ENCODE data around the gene HNF4A. TPM values are rescaled to one million over a fixed set of nuclear protein-coding genes. Genes with fewer than 3 reads are reported as not detected.

The HNF4A gene
- total and polyA plus RNA-seq, 2 of the 13 experiments (the other 11 are each of a cell fraction or from before 2014, with no cell fraction given): 80.9 to 169 TPM

DNA sequence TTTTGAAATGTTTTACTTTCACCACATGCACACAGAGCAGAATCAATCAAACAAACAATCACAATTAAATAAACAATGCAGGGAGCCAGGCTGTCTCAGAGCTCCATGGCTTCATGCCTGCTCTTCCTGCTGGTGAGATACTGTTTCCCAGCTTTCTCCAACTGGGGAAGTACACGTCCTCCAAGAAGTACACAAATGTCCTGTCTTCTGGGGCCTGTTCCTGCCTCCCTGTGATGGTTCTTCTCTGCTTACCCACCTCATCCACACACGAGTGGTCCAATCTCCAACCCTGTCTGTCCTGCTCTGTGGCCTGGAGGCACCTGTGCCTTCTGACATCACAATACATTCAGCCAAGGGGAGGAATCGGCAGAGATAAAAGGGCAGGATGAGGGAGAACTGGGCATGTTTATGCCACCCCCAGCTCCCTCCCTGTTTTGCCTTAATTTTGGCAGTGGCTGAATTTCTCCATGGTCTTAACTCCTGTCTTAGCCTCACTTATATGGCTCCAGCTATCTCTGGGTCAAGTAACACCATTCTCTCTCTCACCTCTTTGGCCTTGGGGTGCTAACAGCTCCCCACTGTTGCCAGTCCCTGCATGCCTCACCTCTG, 94.9 kb downstream of the HNF4A start (continued):
- TF ChIP-seq ZBTB3 (CRISPR knock-in tag; IDR thresholded peaks at IDR 0.05; ENCODE audit: borderline replicate concordance, low read depth) (no peak), SPEN (CRISPR knock-in tag; IDR thresholded peaks at IDR 0.05; ENCODE audit: low read depth) (0 out of 2 replicates have a peak, but pooled peaks have one; percentile 37), SOX6 (IDR thresholded peaks at IDR 0.05) (no peak), SOX6 (CRISPR knock-in tag; IDR thresholded peaks at IDR 0.05) (no peak), MYC (CRISPR knock-in tag; IDR thresholded peaks at IDR 0.05; ENCODE audit: borderline replicate concordance) (no peak), KMT2A (CRISPR knock-in tag; IDR thresholded peaks at IDR 0.05) (no peak), RAD51 (IDR thresholded peaks at IDR 0.05; ENCODE audit: borderline replicate concordance) (no peak), SYNCRIP (IDR thresholded peaks at IDR 0.05; ENCODE audit: insufficient read depth, low read depth, low read length) (no peak), HNF1B (CRISPR knock-in tag; IDR thresholded peaks at IDR 0.05) (no peak), CCDC6 (CRISPR knock-in tag; IDR thresholded peaks at IDR 0.05) (no peak), BRCA1 (CRISPR knock-in tag; IDR thresholded peaks at IDR 0.05) (no peak), ZKSCAN5 (CRISPR knock-in tag; IDR thresholded peaks at IDR 0.05) (0 out of 2 replicates have a peak, but pooled peaks have one; percentile 47), ZNF510 (CRISPR knock-in tag; IDR thresholded peaks at IDR 0.05; ENCODE audit: low read depth) (no peak), ZNF850 (CRISPR knock-in tag; conservative IDR thresholded peaks at IDR 0.05) (no peak), SSRP1 (CRISPR knock-in tag; IDR thresholded peaks at IDR 0.05) (no peak), AHR (CRISPR knock-in tag; IDR thresholded peaks at IDR 0.05) (no peak), MAFF (IDR thresholded peaks at IDR 0.05; ENCODE audit: low read depth, low read length) (no peak), MBNL3 (CRISPR knock-in tag; conservative IDR thresholded peaks at IDR 0.05) (no peak), TEAD3 (CRISPR knock-in tag; optimal IDR thresholded peaks at IDR 0.05; ENCODE audit: borderline replicate concordance) (peak; percentile 23)
- TF ChIP-seq, protein P1, sequence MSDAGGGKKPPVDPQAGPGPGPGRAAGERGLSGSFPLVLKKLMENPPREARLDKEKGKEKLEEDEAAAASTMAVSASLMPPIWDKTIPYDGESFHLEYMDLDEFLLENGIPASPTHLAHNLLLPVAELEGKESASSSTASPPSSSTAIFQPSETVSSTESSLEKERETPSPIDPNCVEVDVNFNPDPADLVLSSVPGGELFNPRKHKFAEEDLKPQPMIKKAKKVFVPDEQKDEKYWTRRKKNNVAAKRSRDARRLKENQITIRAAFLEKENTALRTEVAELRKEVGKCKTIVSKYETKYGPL (CRISPR knock-in tag; IDR thresholded peaks at IDR 0.05): no peak
- TF ChIP-seq, protein P2, sequence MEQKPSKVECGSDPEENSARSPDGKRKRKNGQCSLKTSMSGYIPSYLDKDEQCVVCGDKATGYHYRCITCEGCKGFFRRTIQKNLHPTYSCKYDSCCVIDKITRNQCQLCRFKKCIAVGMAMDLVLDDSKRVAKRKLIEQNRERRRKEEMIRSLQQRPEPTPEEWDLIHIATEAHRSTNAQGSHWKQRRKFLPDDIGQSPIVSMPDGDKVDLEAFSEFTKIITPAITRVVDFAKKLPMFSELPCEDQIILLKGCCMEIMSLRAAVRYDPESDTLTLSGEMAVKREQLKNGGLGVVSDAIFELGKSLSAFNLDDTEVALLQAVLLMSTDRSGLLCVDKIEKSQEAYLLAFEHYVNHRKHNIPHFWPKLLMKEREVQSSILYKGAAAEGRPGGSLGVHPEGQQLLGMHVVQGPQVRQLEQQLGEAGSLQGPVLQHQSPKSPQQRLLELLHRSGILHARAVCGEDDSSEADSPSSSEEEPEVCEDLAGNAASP (CRISPR knock-in tag; IDR thresholded peaks at IDR 0.05; ENCODE audit: borderline replicate concordance): no peak
